Stimulated activated CD8-positive, alpha-beta memory T cell treated with anti-CD3 and anti-CD28 coated beads, Interleukin-7, amount 100 ng/mL, for 1 hour (primary cell): Measurements from ENCODE around the gene SLC12A3.

ENCODE experiments used
- DNase-seq, 2 donors: peaks; one replicate each; pipeline ENCODE4 v3.0.0-alpha.2; 2020; ENCODE audit warnings: low read depth in 2 of 2

Gene SLC12A3

GRCh38 chr16:56848029-56848936 is 16.7 kb upstream of the SLC12A3 start:
- DNase-seq = no peak

DNA sequence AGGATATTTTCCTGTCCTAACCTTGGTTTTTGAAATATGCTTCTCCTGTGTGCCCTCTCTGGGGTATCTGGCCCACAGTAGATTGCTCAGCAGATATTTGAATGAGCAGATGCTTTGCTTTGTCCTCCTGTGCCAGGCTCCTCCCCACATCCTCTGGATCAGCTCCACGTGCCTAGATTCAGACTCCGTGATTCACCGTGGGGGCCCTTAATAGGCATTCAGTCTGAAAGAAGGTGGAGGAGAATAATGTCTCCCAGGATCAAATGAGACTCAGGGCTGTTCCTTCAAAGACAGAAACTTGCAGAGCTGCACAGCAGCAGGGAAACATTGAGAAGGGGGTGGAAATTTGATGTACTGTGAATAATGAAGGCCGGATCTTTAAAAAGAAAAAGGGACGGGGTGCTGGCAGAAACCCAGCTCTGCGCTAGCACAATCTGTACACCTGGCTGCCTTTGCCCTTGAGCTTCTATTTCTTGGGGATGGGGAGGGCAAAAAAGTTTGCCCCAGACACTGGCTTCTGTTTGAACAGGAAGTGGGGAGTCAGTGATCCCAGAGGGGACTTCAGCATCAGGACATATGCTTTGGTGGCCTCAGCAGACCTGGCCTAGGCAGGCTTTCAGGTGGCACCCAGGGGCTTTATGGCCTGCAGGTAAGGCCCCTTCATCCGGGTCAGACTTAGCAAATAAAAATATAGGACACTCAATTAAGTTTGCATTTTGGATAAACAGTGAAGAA is 15.9 kb upstream of the SLC12A3 start:
- DNase-seq = no peak

DNA sequence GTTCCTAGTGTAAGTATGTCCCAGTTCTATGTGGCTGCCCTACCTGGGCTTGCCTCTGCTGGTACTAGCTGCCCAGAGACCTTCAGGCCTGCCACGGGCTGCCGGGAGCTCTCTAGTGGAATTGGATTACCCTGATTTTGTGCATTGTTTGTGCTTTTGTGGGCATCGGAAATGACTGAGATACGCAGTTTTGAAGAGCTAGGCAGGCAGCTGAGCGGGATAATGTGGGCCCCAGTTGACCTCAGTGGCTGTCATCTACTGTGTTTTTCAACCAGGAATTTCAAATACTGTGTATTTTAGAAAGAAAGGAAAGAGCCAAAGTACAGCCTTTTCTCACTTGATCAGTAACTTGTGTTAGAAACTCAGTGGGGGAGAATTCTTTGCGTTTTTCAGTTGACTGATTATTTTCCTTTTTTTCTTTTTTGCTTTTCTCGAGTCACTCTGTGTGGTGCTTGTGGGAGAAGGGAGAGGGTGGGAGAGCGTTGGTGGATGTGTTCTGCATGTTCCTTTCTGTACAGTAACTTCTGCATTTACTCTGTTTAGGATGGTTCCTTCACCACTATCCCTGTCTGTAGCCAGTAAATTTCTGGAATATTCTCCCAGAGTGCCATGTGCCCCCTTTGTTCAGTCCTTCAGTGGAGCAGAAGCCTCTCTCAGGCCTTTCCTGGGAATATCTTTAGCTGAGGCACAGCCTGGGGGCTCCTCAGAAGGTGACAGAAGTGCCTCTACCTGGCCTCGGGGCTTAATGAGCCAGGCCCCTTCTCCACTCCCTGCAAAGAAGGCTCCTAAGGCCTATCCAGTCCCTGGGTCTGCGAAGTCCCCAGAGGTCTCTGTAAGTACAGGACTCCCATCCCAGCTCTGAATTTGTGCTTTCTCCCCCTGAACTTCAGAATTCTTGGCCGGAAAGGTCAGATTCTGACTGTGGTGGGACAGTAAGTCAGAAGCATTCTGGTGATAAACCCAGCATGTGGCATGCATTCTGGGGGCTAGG is 15.0 kb upstream of the SLC12A3 start:
- no peak for DNase-seq

DNA sequence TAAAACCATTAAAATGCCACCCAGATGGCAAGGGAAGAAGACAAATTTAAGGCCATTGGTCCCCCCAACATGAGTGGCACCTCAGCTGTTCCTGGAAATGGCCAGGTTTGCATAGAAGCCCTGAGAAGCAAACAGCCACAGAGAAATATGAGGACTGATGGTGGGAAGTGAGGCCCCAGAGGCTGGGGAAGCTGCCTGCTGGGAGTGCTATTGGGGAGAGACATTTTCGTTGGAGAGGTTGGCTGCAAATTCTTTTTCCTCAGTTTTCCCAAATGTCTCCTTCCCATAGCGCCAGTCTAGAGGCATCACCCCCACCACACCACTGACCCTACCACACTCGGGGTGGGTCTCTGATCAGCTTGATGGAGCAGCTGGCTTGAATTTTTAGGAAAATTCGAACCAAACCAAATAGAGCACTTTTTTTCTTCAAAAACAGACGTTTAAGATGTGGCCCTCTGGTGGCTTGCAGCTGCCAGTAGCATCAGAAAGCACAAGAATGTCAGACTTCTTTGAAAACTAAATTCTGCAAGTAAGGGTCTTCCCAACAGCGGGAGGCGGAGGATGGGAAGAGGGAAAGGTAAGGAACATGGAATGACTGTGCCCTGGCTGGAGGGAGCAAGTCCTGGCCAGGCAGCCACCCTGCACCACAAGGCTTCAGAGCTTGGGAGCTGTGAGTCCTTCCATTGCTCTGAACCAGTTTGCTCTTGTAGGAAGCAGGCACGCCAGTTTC is 13.2 kb upstream of the SLC12A3 start:
- DNase-seq = no peak

DNA sequence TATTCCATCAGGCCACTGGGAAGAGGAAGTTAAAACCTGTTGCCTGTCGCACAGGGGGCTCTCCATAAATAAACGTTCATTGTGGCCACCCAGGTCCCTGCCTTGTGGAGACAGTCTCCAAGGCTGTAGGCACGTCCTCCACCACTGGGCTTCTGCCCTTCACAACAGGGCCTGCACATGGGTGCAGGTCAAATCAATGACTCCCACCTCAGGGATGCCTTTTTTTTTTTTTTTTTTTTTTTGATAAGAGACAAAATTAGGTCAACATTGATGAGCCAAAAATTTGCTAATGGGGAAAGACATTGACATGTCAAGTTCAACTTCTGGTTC is 12.6 kb upstream of the SLC12A3 start:
- no peak for DNase-seq

GRCh38 chr16:56852968-56853367 is 12.0 kb upstream of the SLC12A3 start:
- no peak for DNase-seq

GRCh38 chr16:56855201-56855600 is 9.8 kb upstream of the SLC12A3 start:
- no peak for DNase-seq

DNA sequence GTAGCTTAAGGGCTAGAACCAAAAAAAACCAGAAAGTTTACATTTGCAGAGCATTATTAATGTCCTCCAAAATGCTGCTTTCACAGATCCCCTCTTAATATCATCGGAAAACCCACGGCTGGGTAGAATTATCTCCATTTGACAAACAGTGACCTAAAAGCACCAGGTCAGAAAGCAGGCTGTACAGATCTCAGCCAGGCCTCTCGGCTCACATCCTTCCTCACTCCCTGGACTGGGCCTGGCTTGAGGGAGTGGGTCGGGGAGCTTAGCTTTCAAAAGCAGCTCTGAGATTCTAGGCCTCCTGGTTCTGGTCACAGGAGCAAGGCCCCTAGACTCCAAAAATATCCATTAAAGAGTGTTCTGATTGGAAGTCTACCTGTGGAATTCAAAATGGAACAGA is 9.1 kb upstream of the SLC12A3 start:
- no peak for DNase-seq

DNA sequence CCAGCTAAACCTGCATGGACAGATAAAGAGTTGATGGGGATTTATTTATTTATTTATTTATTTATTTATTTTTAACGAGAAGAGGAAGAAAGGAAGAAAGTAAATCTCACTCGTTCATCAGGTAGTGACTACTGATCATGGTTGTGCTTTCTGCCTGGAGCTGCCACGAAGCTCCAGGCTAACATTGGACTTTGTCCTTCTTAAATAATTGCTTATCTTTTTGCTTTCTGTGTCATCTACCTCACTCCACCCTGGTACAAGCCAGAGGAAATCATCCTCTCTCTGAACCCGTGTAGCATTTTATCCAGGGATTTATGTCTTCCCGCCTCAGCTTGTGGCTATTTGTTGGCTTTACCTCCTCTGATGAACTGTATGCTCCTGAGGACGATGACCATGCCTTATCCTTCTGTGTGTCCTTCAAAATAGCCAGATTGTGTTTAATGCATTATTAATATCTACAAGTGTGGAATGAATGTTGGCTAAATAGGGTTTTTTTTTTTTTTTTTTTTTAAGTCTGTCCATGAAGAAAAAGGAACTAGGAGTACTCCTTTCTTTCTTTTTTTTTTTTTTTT is 8.0 kb upstream of the SLC12A3 start:
- no peak for DNase-seq

DNA sequence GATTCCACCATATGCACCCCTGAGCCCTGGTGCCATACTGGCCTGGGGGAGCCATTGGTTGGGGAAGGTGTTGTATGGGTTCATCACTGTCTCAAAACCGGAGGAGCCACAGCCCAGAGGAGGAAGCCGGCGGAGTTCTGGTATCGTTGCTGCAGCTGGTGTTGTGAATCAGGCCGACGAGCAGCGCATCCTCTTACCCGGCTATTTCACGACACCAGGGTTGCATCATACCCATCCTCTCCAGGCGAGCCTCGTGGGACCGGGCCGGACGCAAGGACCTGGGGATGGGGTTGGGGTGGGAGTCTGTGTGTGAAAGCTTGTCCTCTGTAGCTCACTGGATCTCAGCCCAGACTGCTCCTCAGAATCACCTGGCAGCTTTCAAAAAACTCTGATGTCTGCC is 6.6 kb upstream of the SLC12A3 start:
- DNase-seq = no peak

DNA sequence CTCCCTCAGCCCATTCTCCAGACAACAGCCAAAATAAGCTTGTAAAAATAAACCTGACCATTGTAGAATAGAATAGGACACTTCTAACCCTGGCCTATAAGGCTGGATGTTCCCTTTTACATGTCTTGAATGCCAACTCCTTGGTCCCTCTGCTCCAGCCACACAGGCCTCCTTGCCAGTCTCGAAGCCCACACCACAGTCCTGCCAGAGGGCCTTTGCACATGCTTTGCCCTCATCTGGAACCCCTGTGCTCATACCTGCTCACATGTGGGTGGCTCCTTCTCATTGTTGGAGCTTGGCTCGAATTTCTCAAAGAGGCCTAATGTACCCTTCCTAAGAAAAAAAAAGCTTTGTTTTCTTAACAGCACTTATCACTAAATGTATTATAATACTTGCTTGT is 5.4 kb upstream of the SLC12A3 start:
- DNase-seq = no peak

GRCh38 chr16:56860226-56861020 is 4.6 kb upstream of the SLC12A3 start:
- DNase-seq = no peak

- no peak for DNase-seq
Observed at GRCh38 chr16:56861092-56861610, 3.9 kb upstream of the SLC12A3 start.

GRCh38 chr16:56861756-56862155 is 3.3 kb upstream of the SLC12A3 start:
- DNase-seq = no peak

DNA sequence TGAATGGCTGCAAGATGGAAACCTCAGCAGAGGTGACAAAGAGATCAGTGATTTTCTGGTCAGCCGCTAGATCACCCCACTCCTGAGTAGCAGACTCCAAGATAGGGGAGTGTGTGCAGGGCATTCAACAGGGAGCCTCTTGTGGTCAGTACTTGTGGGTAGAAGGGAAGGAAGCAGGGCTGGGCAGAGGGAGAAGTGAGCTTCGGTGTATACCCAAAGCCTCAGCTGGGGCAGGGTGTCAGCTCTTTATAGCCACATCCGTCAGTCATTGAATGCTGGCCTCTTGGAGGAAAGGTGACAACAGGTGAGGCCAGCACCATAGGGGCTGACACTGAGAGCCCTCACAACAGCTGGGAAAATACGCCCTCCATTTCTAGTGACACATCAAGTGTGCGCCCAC is 2.2 kb upstream of the SLC12A3 start:
- no peak for DNase-seq

- DNase-seq = no peak
Observed at GRCh38 chr16:56865394-56866062, 521 bp downstream of the SLC12A3 start.

DNA sequence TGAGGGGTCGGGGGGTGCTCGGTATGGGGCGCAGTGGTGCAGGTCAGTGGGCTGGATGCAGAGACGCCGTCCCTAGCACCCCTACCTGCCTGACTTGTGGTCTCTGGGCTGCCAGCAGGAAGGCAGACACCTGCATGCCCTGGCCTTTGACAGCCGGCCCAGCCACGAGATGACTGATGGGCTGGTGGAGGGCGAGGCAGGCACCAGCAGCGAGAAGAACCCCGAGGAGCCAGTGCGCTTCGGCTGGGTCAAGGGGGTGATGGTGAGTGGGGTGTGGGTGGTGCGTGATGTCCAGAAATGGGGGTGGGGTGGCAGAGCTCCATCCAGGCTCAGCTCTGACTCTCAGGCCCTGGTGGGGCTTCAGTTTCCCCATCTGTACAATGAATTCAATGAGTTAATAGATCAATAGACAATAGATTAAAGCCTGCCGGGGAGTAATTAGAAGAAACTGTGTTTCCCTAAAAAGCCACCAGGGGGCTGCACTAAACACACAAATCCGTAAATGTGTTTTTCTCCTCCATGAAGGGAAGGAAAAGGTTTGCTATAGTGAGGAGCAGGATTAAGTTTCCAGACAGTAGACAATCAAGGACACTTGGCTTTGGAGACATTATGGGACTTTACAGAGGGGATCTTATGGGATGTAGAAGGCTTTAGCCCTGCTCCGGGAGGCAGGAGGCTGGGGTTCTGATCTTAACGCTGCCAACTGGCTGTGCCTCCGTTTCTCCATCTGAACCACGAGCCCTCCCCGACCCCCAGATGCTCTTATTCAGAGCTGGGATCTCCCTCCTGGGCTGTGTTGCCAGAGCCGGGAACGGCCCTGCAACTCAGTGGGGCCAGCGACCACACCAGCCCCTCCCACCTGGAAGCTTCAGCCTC is 2.2 kb downstream of the SLC12A3 start:
- no peak for DNase-seq

DNA sequence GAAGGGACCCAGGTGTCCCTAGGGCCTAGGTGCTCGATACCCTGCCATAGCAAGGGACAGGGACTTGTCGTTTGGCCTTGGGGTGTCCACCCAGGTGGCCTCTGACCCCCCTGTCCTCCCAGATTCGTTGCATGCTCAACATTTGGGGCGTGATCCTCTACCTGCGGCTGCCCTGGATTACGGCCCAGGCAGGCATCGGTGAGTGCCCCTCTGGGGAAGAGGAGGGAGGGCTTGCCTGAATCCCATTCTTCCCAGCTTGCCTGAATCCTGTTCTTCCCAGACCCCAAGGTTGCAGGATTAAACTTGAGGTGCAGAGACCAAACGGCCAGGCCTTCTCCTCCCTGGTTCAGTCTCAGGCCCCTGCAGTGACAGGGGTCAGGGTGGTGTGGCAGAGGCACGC is 3.2 kb downstream of the SLC12A3 start:
- no peak for DNase-seq
